ENCODE data around the gene RGS11. TPM values are rescaled to one million over a fixed set of nuclear protein-coding genes. Genes with fewer than 3 reads are reported as not detected.

RGS11 gene
- total RNA-seq, 2 experiments from 2014 or later, result not detected

GRCh38 chr16:287298-287811, 11.6 kb upstream of the RGS11 start:
- Mint-ChIP-seq H3K9me3 (no peaks in the 10 kb centered on the region), H3K27ac (no peak overlapping the region), H3K4me1 (ENCODE audit: low read depth) (no peaks in the 10 kb centered on the region), H3K27me3 (no peaks in the 10 kb centered on the region), H3K4me3 (no peak overlapping the region), H3K36me3 (ENCODE audit: low read depth) (peaks cover 9% of the 10 kb centered on the region)
- POLR2A ChIA-PET, result no interaction called here
- no peak for TF ChIP-seq CTCF (IDR thresholded peaks at IDR 0.05)
- CTCF ChIA-PET, result no interaction called here
- no peak for DNase-seq
- intact Hi-C loops (cut with micrococcal nuclease), result no loop called here
- no peak for ATAC-seq

GRCh38 chr16:286491-287297, 10.9 kb upstream of the RGS11 start:
- intact Hi-C loops (cut with micrococcal nuclease), result no loop called here
- no peak for TF ChIP-seq CTCF (IDR thresholded peaks at IDR 0.05)
- DNase-seq (no peak), ATAC-seq (no peak)
- ChIA-PET CTCF (no interaction called here), POLR2A (no interaction called here)
- Mint-ChIP-seq H3K4me1 (ENCODE audit: low read depth) (no peaks in the 10 kb centered on the region), H3K27me3 (peaks cover 3% of the 10 kb centered on the region), H3K27ac (no peak overlapping the region), H3K9me3 (no peaks in the 10 kb centered on the region), H3K4me3 (no peak overlapping the region), H3K36me3 (ENCODE audit: low read depth) (peaks cover 9% of the 10 kb centered on the region)

GRCh38 chr16:285146-286055, 9.7 kb upstream of the RGS11 start:
- Mint-ChIP-seq H3K27me3 (peaks cover 3% of the 10 kb centered on the region), H3K4me1 (ENCODE audit: low read depth) (no peaks in the 10 kb centered on the region), H3K4me3 (no peak overlapping the region), H3K36me3 (ENCODE audit: low read depth) (peaks cover 9% of the 10 kb centered on the region), H3K27ac (no peak overlapping the region), H3K9me3 (no peaks in the 10 kb centered on the region)
- no peak for ATAC-seq
- TF ChIP-seq CTCF (IDR thresholded peaks at IDR 0.05), result no peak
- intact Hi-C loops (cut with micrococcal nuclease), result no loop called here
- ChIA-PET POLR2A (interaction anchor here (0.5 kb wide), 1 partner anchor 46 kb away, joined by 3 read pairs; no protein-coding TSS in a partner anchor), CTCF (no interaction called here)
- DNase-seq, result no peak

- ChIA-PET POLR2A (interaction anchor here (0.5 kb wide), 1 partner anchor 45 kb away, joined by 3 read pairs; no protein-coding TSS in a partner anchor), CTCF (no interaction called here)
Observed at GRCh38 chr16:284204-285120, 8.7 kb upstream of the RGS11 start.

More at GRCh38 chr16:284204-285120, 8.7 kb upstream of the RGS11 start:
- DNase-seq (no peak), ATAC-seq (no peak)
- Mint-ChIP-seq H3K27ac (no peak overlapping the region), H3K4me3 (no peak overlapping the region), H3K4me1 (ENCODE audit: low read depth) (no peaks in the 10 kb centered on the region), H3K27me3 (peaks cover 3% of the 10 kb centered on the region), H3K36me3 (ENCODE audit: low read depth) (peaks cover 9% of the 10 kb centered on the region), H3K9me3 (no peaks in the 10 kb centered on the region)
- intact Hi-C loops (cut with micrococcal nuclease), result no loop called here
- TF ChIP-seq CTCF (IDR thresholded peaks at IDR 0.05), result no peak
